ENCODE measurements around the gene SCYGR3.
"Not testable (repeated sequence)": the region's sequence is repeated elsewhere in the genome, so short reads cannot be mapped to it uniquely, and the experiment has no call there.

Gene SCYGR3

GRCh38 chr2:227614246-227614645 lies 394 bp downstream of the SCYGR3 start:
- DNase-seq (ENCODE audit: low read depth in 1 of 2, low spot score in 1 of 2), result no peak

- DNase-seq (ENCODE audit: low read depth in 1 of 2, low spot score in 1 of 2), result no peak
Observed at GRCh38 chr2:227613272-227613660, 1.4 kb downstream of the SCYGR3 start.

GRCh38 chr2:227612546-227613271 lies 1.9 kb downstream of the SCYGR3 start:
- no peak for DNase-seq (ENCODE audit: low read depth in 1 of 2, low spot score in 1 of 2)

GRCh38 chr2:227610123-227610522 lies 4.5 kb downstream of the SCYGR3 start:
- no peak for DNase-seq (ENCODE audit: low read depth in 1 of 2, low spot score in 1 of 2)

- DNase-seq (ENCODE audit: low read depth in 1 of 2, low spot score in 1 of 2), result no peak
Observed at GRCh38 chr2:227608561-227609338, 5.9 kb downstream of the SCYGR3 start.

GRCh38 chr2:227607941-227608340 lies 6.7 kb downstream of the SCYGR3 start:
- DNase-seq (ENCODE audit: low read depth in 1 of 2, low spot score in 1 of 2), result no peak

GRCh38 chr2:227606476-227606875 lies 8.2 kb downstream of the SCYGR3 start:
- DNase-seq (ENCODE audit: low read depth in 1 of 2, low spot score in 1 of 2), result no peak

GRCh38 chr2:227602358-227602757 lies 12.3 kb downstream of the SCYGR3 start:
- DNase-seq (ENCODE audit: low read depth in 1 of 2, low spot score in 1 of 2), result no peak

- DNase-seq (ENCODE audit: low read depth in 1 of 2, low spot score in 1 of 2), result not testable (repeated sequence)
Observed at GRCh38 chr2:227598835-227599503, 15.7 kb downstream of the SCYGR3 start, which contains the start of gene SCYGR2. TSS of gene SCYGR2 (plus strand) at chr2:227598893. CDS start at chr2:227598893, 0 bp downstream.

GRCh38 chr2:227597998-227598397 lies 16.6 kb downstream of the SCYGR3 start:
- no peak for DNase-seq (ENCODE audit: low read depth in 1 of 2, low spot score in 1 of 2)

- no peak for DNase-seq (ENCODE audit: low read depth in 1 of 2, low spot score in 1 of 2)
Observed at GRCh38 chr2:227597036-227597435, 17.6 kb downstream of the SCYGR3 start.

GRCh38 chr2:227595797-227596196 lies 18.8 kb downstream of the SCYGR3 start:
- no peak for DNase-seq (ENCODE audit: low read depth in 1 of 2, low spot score in 1 of 2)

GRCh38 chr2:227592694-227593387 lies 21.8 kb downstream of the SCYGR3 start:
- DNase-seq (ENCODE audit: low read depth in 1 of 2, low spot score in 1 of 2), result no peak

GRCh38 chr2:227582369-227582768 lies 32.3 kb downstream of the SCYGR3 start:
- no peak for DNase-seq (ENCODE audit: low read depth in 1 of 2, low spot score in 1 of 2)

- no peak for DNase-seq (ENCODE audit: low read depth in 1 of 2, low spot score in 1 of 2)
Observed at GRCh38 chr2:227579791-227580190, 34.8 kb downstream of the SCYGR3 start.

- DNase-seq (ENCODE audit: low read depth in 1 of 2, low spot score in 1 of 2), result no peak
Observed at GRCh38 chr2:227578642-227579041, 36.0 kb downstream of the SCYGR3 start.

GRCh38 chr2:227577555-227577954 lies 37.1 kb downstream of the SCYGR3 start:
- no peak for DNase-seq (ENCODE audit: low read depth in 1 of 2, low spot score in 1 of 2)

- no peak for DNase-seq (ENCODE audit: low read depth in 1 of 2, low spot score in 1 of 2)
Observed at GRCh38 chr2:227576812-227577211, 37.8 kb downstream of the SCYGR3 start.

GRCh38 chr2:227576110-227576509 lies 38.5 kb downstream of the SCYGR3 start:
- DNase-seq (ENCODE audit: low read depth in 1 of 2, low spot score in 1 of 2), result no peak

- DNase-seq (ENCODE audit: low read depth in 1 of 2, low spot score in 1 of 2), result no peak
Observed at GRCh38 chr2:227570615-227571014, 44.0 kb downstream of the SCYGR3 start.

GRCh38 chr2:227568852-227569169 lies 45.8 kb downstream of the SCYGR3 start:
- DNase-seq (ENCODE audit: low read depth in 1 of 2, low spot score in 1 of 2), result no peak

All from activated T-helper 1 cell treated with anti-CD3 and anti-CD28 coated beads, Interleukin-2, amount 50 U/mL, for 16 hours (primary cell).